ENCODE data around the gene CCDC192. TPM values are rescaled to one million over a fixed set of nuclear protein-coding genes. Genes with fewer than 3 reads are reported as not detected.

The CCDC192 gene
- total and polyA plus RNA-seq, 10 of the 15 experiments (the other 5 are each of a cell fraction or from before 2014, with no cell fraction given): 0.20 to 0.79 (median 0.32) TPM; not detected in 4

DNA sequence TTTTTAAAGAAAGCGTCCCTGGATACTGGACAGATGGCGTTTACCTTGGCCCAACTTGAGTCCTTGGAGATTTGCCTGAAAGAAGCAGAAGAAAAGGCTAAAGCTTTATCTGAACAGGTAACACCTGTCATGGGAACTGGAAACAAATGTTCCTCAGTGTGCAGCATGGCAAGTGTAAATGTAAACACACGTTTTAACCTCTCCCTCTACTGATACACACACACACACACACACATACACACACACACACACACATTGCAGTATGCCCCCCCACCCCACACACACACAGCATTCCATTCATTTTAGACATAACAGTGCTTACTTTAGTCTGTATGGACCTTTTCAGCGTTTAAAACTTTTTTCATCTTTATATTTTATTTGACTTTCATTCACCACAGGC, 51.1 kb downstream of the CCDC192 start:
- Histone ChIP-seq H3K27ac (ENCODE audit: control insufficient read depth, insufficient read depth) (no peak overlapping the region), H3K9me3 (replicated peaks; ENCODE audit: control insufficient read depth, insufficient read depth, low read length) (no peaks in the 10 kb centered on the region; the same call in 2 of the 3 replicates), H4K20me1 (ENCODE audit: control insufficient read depth, insufficient read depth) (no peaks in the 10 kb centered on the region), H3K4me3 (no peak overlapping the region), H3K4me1 (ENCODE audit: control insufficient read depth, insufficient read depth, low read length) (no peaks in the 10 kb centered on the region), H3K36me3 (ENCODE audit: control insufficient read depth in 2 of 2, insufficient read depth in 2 of 2, low read length in 1 of 2) (no peaks in the 10 kb centered on the region), H3K4me2 (ENCODE audit: control insufficient read depth, insufficient read depth) (no peak overlapping the region), H3K79me2 (ENCODE audit: control insufficient read depth, insufficient read depth, low read length) (no peaks in the 10 kb centered on the region), H2AFZ (ENCODE audit: control insufficient read depth, low read depth, low read length) (no peak overlapping the region), H3K27me3 (replicated peaks in 1 of 2; ENCODE audit: control insufficient read depth in 2 of 2, insufficient read depth in 2 of 2, low read length in 1 of 2) (no peaks in the 10 kb centered on the region), H3K9ac (ENCODE audit: control insufficient read depth, insufficient read depth, low read length) (no peak overlapping the region)
- ATAC-seq: no peak
- RAD21 ChIA-PET (ENCODE audit: unreplicated experiment): interaction anchor here (0.9 to 1.3 kb wide), 2 partner anchors 190 to 447 kb away, joined by 3 to 5 read pairs; no protein-coding TSS in a partner anchor
- intact Hi-C loops (cut with micrococcal nuclease; ENCODE audit: unreplicated experiment): no loop called here
- POLR2A ChIA-PET: no interaction called here
- no peak for FAIRE-seq
- 11% methylated on average over 4 of the region's 4 CpGs for WGBS (ENCODE audit: insufficient coverage, insufficient replicate concordance, low lambda C conversion rate, missing lambda C conversion rate)
- in situ Hi-C loops (cut with MboI): no loop called here
- DNase-seq (ENCODE audit: low read depth, low spot score): no peak
- CTCF ChIA-PET: interaction anchor here (0.6 to 1.0 kb wide), 8 partner anchors 9 to 184 kb away, joined by 3 to 4 read pairs (median 4); no protein-coding TSS in a partner anchor
- BruUV-seq (replicated peaks): no TSS peak
- SMC1A ChIA-PET (ENCODE audit: uncharacterized antibody, unreplicated experiment): interaction anchor here (0.6 to 1.5 kb wide), 4 partner anchors 181 to 1144 kb away, joined by 3 to 4 read pairs (median 3); no protein-coding TSS in a partner anchor
- TF ChIP-seq, protein P1, sequence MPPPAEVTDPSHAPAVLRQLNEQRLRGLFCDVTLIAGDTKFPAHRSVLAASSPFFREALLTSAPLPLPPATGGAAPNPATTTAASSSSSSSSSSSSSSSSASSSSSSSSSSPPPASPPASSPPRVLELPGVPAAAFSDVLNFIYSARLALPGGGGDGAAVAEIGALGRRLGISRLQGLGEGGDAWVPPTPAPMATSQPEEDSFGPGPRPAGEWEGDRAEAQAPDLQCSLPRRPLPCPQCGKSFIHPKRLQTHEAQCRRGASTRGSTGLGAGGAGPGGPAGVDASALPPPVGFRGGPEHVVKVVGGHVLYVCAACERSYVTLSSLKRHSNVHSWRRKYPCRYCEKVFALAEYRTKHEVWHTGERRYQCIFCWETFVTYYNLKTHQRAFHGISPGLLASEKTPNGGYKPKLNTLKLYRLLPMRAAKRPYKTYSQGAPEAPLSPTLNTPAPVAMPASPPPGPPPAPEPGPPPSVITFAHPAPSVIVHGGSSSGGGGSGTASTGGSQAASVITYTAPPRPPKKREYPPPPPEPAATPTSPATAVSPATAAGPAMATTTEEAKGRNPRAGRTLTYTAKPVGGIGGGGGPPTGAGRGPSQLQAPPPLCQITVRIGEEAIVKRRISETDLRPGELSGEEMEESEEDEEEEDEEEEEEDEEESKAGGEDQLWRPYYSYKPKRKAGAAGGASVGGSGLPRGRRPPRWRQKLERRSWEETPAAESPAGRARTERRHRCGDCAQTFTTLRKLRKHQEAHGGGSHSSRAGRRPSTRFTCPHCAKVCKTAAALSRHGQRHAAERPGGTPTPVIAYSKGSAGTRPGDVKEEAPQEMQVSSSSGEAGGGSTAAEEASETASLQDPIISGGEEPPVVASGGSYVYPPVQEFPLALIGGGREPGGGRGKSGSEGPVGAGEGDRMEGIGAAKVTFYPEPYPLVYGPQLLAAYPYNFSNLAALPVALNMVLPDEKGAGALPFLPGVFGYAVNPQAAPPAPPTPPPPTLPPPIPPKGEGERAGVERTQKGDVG (CRISPR knock-in tag; IDR thresholded peaks at IDR 0.05): no peak
- no peak for TF ChIP-seq KDM1A (IDR thresholded peaks at IDR 0.05; ENCODE audit: borderline replicate concordance)
- no peak for TF ChIP-seq CBX5 (IDR thresholded peaks at IDR 0.05; ENCODE audit: low read depth)
- TF ChIP-seq BACH1 (IDR thresholded peaks at IDR 0.05; ENCODE audit: borderline replicate concordance): no peak
- no peak for TF ChIP-seq MEF2A (IDR thresholded peaks at IDR 0.05; ENCODE audit: insufficient read depth, low read depth, low read length)
- TF ChIP-seq, protein P2, sequence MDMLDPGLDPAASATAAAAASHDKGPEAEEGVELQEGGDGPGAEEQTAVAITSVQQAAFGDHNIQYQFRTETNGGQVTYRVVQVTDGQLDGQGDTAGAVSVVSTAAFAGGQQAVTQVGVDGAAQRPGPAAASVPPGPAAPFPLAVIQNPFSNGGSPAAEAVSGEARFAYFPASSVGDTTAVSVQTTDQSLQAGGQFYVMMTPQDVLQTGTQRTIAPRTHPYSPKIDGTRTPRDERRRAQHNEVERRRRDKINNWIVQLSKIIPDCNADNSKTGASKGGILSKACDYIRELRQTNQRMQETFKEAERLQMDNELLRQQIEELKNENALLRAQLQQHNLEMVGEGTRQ (IDR thresholded peaks at IDR 0.05; ENCODE audit: borderline replicate concordance, low read depth, low read length): no peak
- no peak for TF ChIP-seq YBX1 (IDR thresholded peaks at IDR 0.05)
- TF ChIP-seq YY1 (IDR thresholded peaks at IDR 0.05; ENCODE audit: low read depth, low read length): no peak
- TF ChIP-seq, protein P3, sequence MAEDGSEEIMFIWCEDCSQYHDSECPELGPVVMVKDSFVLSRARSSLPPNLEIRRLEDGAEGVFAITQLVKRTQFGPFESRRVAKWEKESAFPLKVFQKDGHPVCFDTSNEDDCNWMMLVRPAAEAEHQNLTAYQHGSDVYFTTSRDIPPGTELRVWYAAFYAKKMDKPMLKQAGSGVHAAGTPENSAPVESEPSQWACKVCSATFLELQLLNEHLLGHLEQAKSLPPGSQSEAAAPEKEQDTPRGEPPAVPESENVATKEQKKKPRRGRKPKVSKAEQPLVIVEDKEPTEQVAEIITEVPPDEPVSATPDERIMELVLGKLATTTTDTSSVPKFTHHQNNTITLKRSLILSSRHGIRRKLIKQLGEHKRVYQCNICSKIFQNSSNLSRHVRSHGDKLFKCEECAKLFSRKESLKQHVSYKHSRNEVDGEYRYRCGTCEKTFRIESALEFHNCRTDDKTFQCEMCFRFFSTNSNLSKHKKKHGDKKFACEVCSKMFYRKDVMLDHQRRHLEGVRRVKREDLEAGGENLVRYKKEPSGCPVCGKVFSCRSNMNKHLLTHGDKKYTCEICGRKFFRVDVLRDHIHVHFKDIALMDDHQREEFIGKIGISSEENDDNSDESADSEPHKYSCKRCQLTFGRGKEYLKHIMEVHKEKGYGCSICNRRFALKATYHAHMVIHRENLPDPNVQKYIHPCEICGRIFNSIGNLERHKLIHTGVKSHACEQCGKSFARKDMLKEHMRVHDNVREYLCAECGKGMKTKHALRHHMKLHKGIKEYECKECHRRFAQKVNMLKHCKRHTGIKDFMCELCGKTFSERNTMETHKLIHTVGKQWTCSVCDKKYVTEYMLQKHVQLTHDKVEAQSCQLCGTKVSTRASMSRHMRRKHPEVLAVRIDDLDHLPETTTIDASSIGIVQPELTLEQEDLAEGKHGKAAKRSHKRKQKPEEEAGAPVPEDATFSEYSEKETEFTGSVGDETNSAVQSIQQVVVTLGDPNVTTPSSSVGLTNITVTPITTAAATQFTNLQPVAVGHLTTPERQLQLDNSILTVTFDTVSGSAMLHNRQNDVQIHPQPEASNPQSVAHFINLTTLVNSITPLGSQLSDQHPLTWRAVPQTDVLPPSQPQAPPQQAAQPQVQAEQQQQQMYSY (CRISPR knock-in tag; IDR thresholded peaks at IDR 0.05): no peak
- TF ChIP-seq SKIL (IDR thresholded peaks at IDR 0.05; ENCODE audit: low read depth, poor library complexity, severe bottlenecking): no peak

Measured in GM12878 (cell line).